Measurements from ENCODE around the gene IMPACT. TPM values are rescaled to one million over a fixed set of nuclear protein-coding genes. Genes with fewer than 3 reads are reported as not detected.

The IMPACT gene
- total RNA-seq, 2 experiments from 2014 or later, result 6.7 to 9.3 TPM

DNA sequence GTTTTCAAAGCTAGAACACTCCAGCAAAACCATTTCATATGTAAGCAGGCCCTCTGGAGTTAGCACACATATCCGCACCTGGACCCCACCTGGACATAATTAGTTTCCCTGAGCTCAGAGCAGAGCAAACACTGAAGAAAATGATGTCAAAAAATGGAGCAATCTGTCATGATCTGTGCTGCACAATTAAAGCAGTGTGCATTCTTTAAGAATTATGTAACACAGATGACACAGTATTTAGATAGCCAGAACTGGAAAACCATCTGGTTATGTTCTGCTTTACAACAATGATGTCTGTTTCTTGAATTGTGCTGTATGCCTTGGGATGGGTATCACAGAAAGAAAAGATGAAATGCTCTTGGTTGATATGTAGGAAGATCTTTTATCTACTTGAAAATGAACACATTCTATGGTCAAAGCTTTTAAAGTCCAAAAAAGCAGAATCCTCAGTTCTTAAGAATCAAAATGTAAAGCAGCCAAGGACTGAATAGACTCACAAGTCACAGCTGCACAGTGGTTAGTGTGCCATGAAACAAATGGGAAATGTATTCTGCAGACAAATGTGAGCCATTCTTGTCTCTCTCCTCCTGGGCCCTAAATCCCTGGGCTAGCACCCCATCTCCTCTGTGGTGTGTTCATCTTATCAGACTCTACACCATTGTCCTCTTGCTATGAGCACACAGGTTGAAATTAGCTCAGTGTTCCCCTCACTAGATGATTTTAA is 70.7 kb downstream of the IMPACT start:
- peaks cover 33% of the 10 kb centered on the region for H3K27me3 Mint-ChIP-seq
- H3K36me3 Mint-ChIP-seq, result no peaks in the 10 kb centered on the region
- no peak for ATAC-seq
- no peak overlapping the region for H3K27ac Mint-ChIP-seq
- no peak for DNase-seq
- CTCF ChIA-PET, result interaction anchor here (1.0 to 1.7 kb wide), 3 partner anchors 8 to 37 kb away, joined by 3 to 5 read pairs (median 3); partner anchors contain the start of gene HRH4
- no peaks in the 10 kb centered on the region for H3K9me3 Mint-ChIP-seq (ENCODE audit: low read depth)
- H3K4me3 Mint-ChIP-seq, result no peak overlapping the region
- H3K4me1 Mint-ChIP-seq, result peaks cover 6% of the 10 kb centered on the region

GRCh38 chr18:24499814-24500213 is 73.3 kb downstream of the IMPACT start:
- Mint-ChIP-seq H3K9me3 (ENCODE audit: low read depth) (no peaks in the 10 kb centered on the region), H3K27me3 (peaks cover 10% of the 10 kb centered on the region), H3K27ac (no peak overlapping the region), H3K36me3 (no peaks in the 10 kb centered on the region), H3K4me1 (peaks cover 2% of the 10 kb centered on the region), H3K4me3 (no peak overlapping the region)
- DNase-seq (no peak), ATAC-seq (no peak)
- CTCF ChIA-PET, result interaction anchor here (2.0 kb wide), 1 partner anchor 11 kb away, joined by 8 read pairs; no protein-coding TSS in a partner anchor

- ATAC-seq, result no peak
- CTCF ChIA-PET, result interaction anchor here (2.0 kb wide), 1 partner anchor 11 kb away, joined by 8 read pairs; no protein-coding TSS in a partner anchor
- no peaks in the 10 kb centered on the region for H3K36me3 Mint-ChIP-seq
- peaks cover 6% of the 10 kb centered on the region for H3K27me3 Mint-ChIP-seq
- no peak overlapping the region for H3K27ac Mint-ChIP-seq
- no peak for DNase-seq
- H3K9me3 Mint-ChIP-seq (ENCODE audit: low read depth), result no peaks in the 10 kb centered on the region
- peaks cover 2% of the 10 kb centered on the region for H3K4me1 Mint-ChIP-seq
- H3K4me3 Mint-ChIP-seq, result no peak overlapping the region
Measured at GRCh38 chr18:24500217-24500616, 73.7 kb downstream of the IMPACT start.

GRCh38 chr18:24500766-24501165 is 74.3 kb downstream of the IMPACT start:
- peaks cover 3% of the 10 kb centered on the region for H3K27me3 Mint-ChIP-seq
- ATAC-seq (no peak), DNase-seq (no peak)
- no peaks in the 10 kb centered on the region for H3K36me3 Mint-ChIP-seq
- no peaks in the 10 kb centered on the region for H3K9me3 Mint-ChIP-seq (ENCODE audit: low read depth)
- CTCF ChIA-PET, result no interaction called here
- H3K27ac Mint-ChIP-seq, result no peak overlapping the region
- H3K4me1 Mint-ChIP-seq, result peaks cover 2% of the 10 kb centered on the region
- no peak overlapping the region for H3K4me3 Mint-ChIP-seq

DNA sequence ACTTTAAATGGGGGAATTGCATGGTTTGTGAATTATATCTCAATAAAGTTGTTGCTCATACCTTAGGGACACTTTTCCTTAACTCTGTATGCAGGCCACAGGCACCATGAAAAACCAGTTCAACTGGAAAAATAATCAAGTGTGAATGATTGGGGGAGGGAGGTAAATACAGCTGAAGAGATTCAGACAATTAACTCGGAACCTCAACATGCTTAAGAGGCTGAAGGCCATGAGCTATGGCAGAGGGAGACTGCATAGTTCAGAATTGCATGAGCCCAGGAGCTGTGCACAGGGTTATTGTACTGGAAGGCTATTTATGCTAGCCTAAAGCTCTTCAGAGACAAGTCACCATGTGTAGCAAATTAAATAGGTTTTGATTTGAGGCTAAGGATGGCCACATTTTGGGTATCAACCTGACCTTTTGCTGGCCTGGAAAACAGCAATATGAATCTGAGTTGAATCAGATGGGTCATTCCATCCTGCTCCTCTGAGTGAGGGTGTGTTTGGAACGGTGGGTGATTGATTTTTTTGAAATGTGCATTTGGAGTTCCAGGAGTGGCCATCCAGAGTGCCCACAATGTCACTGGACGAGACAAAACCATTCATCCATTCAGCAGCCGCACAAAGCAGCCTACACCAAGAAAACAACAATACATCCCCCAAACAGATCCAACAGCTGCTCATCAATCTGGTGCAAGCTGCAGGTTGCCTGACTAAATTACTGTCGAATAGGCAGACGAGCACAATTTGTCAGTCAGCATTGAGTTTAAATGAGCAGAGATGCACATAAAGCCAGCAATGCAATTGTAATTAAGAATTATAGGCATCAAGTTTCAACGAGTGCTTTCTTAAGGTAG is 76.4 kb downstream of the IMPACT start:
- DNase-seq (no peak), ATAC-seq (no peak)
- Mint-ChIP-seq H3K27me3 (no peaks in the 10 kb centered on the region), H3K4me3 (no peak overlapping the region), H3K9me3 (ENCODE audit: low read depth) (no peaks in the 10 kb centered on the region), H3K36me3 (no peaks in the 10 kb centered on the region), H3K27ac (no peak overlapping the region), H3K4me1 (peaks cover 2% of the 10 kb centered on the region)
- CTCF ChIA-PET, result no interaction called here

Other genes starting within 250 kb of the IMPACT start
- under 1 TPM; 0.32 to 0.68 TPM for gene OSBPL1A, start 28.8 kb upstream of the IMPACT start, total RNA-seq
- gene HRH4, start 34.0 kb downstream of the IMPACT start, total RNA-seq, result not detected